Stimulated activated CD4-positive, alpha-beta T cell treated with anti-CD3 and anti-CD28 coated beads, Interleukin-4, amount 100 ng/mL, for 48 hours (primary cell): ENCODE measurements around the gene PPP3CA.

Source experiments
- DNase-seq, 2 donors: peaks; one replicate each; pipeline ENCODE4 v3.0.0-alpha.2; 2020; ENCODE audit warnings: low read depth in 2 of 2

Gene PPP3CA

DNA sequence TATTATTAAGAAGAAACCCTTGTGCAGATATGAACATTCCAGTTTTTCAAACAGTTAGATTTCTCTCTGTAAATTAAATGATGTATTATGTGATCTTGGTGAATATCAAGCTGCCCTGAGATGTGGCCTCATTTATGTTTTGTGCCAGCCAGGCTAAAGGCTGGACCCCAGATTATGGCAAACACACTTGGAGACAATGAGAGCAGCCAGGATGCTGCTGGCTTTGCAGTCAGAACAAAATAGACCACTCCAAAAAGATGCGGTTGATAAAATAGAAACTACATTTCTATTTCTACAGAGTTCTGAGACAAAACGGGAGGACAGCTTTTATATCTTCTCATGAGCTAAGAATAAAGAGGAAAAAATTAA lies 296.5 kb downstream of the PPP3CA start:
- DNase-seq: no peak

DNA sequence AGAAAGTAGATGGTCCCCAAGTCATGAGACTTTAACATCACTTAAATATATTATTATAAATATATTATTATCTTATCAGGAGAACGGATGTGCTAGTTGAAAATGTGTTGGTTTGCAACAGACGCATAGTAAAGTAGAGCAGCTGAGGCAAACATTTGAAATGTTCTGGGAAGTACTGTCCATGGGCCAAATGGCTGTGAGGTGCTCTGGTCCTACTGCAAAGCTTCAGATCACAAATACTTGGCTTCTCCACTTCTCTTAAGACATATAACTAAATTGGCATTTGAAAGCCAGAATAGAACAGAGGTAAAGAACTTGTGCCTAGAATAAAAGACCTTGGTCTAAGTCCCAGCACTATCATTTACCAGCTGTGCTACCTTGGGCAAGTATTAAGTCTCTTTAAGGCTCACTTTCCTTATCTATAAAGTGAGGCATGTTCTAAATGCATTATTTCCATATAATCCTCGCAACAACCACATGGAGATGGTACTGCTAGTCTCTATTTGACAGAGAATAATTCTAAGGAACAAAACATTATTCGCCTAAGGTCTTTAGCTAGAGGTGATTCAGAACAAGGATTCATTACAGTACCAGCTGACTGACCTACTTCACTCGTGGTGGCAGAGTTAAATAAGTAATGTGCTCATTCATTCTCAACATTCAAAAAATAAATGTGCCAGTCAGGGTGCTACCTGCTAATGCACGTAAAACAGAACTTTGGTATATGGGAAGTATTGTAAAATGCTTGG lies 297.1 kb downstream of the PPP3CA start:
- no peak for DNase-seq

DNA sequence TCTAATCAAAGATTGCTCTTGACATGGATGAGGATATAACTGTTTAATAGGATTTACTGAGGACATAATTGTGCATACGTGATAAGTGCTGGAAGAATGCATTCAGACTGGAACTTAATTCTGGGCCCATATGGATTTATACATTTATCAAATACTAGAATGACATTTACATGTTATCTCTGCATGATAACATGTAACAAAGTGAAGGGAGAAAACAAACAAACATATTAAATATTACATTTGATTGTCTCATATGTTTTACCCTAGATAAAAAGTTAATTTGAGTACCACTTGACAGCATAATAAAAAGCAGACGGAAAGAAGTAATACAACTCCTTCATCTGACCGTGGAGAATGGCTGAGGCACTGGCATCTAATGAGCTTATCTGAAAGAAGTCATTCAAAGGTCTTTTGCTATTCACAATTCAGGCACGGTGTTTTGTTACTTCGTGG lies 297.8 kb downstream of the PPP3CA start:
- no peak for DNase-seq

DNA sequence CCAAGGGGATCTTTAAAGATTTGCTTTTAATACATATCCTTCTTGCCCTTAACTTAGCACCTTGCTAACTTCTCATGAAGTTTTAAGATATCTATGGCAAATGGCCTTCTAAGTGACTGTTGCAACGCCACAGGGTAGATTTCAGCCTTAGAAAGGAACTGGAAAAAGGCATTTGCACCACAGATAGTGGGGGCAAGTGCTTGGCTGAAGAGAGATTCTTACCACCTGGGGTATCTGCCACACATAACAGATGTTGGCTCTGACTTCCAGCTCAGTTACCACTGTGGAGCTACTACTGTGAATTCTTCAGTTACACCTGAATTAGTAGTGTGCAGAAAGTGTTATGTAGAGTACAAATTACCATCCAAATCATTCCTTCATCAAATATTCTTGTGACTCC lies 302.6 kb downstream of the PPP3CA start:
- no peak for DNase-seq

GRCh38 chr4:101042847-101043246 lies 304.5 kb downstream of the PPP3CA start:
- DNase-seq: no peak

- DNase-seq: no peak
Observed at GRCh38 chr4:101040776-101041175, 306.6 kb downstream of the PPP3CA start.

DNA sequence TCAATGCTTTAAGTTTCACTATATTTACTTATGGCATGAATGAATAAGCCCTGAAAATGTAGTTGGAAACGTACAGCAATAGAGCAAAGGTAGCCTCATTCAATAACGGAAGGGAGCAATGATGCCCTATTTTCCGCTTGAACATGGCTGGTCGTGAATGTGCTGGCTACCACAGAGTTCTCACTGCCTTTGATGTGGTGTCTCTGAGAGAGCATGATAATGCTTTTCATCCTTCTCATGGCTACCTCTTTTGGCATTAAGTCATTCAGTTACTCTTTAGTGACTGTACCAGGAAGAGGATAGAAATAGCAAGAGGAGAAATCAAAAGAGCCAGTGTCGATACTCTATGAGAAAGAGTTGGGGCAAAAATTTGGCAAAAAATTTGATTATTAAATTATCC lies 308.0 kb downstream of the PPP3CA start:
- DNase-seq: peak in 1 of 2 donors; percentile 53

GRCh38 chr4:101037938-101038413 lies 309.4 kb downstream of the PPP3CA start:
- DNase-seq: no peak

DNA sequence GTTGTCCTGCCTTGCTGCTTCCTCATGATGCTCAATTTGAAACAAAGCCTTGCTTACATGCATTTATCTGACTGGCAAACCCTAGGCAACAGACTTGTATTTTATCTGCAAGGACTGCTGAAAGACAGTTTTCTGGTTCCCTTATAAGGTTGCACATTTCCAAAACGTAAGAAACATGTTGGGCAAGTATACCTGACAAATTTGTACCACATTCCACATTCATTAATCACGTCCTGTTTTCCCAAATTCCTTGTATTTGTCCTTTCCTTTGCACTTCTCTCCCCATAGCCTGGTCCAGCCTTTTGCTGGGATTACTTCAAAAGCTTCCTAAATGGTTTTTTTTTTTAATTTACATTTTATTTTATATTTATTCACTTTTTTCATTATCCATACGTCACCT lies 310.1 kb downstream of the PPP3CA start:
- DNase-seq: no peak

GRCh38 chr4:101035487-101035886 lies 311.8 kb downstream of the PPP3CA start:
- no peak for DNase-seq

DNA sequence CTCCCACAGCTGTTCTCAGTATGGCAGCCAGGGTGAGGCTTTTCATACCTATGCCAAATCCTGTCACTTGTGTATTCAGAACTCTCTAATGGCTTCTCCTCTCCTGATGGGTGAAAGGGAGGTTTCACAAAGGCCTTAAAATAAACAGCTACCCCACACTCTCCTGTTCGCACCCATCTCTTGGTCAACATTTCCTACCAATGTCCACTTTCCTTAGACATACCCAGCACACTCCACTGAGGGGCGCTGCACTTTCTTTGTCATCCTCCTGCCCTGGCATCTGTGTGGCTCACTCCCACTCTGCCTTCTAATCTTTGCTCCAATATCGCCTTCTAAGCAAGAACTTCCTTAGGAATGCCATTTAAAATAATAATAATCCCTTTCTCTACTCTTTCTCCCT lies 313.3 kb downstream of the PPP3CA start:
- DNase-seq: no peak

- no peak for DNase-seq
Observed at GRCh38 chr4:101032541-101032940, 314.8 kb downstream of the PPP3CA start.

- DNase-seq: no peak
Observed at GRCh38 chr4:101031971-101032370, 315.4 kb downstream of the PPP3CA start.

DNA sequence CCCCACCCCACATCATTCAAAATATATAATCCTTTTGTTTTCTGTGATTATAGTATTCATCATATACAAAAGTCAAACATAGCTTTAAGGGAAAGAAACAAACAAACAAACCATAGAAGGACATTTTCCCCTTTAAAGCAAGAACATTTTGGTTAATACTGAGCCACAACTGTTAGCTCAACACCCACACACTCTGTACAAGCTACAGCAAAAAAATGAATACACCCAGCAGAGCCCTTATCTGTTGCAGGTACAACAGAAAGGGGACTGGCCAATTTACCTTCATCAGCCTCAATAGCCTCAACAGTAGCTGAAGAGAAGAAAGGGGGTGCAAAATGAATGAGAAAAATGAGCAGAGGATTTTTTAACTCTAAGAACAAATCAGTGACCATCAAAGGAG lies 318.4 kb downstream of the PPP3CA start:
- no peak for DNase-seq

GRCh38 chr4:101027721-101028120 lies 319.6 kb downstream of the PPP3CA start:
- no peak for DNase-seq

DNA sequence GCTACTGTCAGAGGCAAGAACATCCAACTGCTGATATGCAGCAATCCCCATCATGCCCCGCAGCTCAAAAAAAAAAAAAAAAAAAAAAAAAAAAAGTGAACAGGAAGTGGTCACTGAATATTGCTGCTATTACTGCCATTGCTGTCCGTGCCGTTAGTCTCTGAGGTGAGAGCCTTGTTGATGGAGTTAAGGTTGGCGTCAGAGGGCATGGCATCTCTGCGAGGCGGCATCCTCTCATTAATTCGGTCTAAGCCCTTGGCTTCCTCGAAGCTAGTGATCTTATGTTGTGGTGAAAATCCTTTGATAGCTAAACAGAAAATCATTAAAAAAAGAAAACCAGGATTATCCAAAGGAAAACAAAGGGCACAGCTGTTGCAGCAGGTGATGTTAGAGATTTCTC lies 321.6 kb downstream of the PPP3CA start:
- DNase-seq: no peak

DNA sequence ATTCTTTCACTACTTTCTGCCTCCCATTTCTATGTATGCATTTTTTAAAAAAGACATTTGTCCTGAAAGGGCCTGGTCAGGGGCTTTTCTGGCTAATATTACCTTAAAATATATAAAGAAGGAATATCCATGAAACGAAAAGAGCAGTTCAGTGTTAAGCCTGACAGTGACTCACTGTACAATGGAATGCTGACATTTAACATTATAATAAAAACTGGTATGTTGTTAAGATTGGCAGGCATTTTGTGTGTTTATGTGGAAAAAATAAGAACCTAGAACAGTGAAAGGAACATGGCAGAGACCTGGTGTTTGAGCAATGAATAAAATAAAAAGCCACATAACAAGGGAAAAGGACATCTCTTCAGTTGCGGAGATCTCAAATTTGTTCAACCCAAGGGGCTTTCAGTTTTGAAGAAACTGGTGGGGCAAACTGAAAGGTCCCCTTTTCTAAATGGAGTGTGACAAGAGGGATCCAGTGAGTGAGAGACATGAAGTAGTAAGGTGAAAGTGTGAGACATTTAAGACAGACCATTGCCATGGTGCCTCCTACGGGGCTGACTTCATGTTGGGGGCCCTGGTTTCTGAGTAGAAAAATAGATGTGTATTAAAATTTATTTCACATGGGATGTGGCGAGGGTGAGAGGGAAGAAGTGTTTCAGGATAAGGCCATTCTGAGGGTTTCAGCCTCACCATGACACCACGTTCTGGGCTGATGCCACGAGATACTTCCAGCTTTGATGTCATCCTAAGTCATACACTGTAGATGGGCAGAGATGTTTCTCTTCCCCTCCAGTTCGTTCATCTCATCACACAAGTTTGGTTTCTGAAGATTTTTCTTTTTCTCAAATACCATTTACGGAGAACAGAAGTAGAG lies 324.9 kb downstream of the PPP3CA start:
- no peak for DNase-seq

DNA sequence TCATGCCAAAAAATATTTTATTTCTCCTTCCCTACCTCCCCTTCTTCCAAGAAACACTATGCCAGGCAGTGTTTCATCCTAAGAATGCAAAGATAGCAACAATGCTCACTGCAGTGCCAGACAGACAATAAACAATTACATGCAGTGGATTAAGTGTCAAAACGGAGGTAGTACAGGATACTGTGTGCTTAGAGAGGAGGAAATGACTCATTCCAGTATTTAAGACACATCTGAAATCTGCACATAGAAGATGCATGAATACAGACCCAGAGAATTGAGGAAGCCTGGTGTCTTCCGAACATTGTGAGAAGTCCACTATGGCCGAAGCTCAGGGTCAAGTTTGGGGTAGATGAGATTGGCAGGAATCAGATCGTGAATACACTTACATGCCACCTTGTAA lies 326.4 kb downstream of the PPP3CA start:
- DNase-seq: no peak

GRCh38 chr4:101019941-101020401 lies 327.4 kb downstream of the PPP3CA start:
- DNase-seq: no peak

DNA sequence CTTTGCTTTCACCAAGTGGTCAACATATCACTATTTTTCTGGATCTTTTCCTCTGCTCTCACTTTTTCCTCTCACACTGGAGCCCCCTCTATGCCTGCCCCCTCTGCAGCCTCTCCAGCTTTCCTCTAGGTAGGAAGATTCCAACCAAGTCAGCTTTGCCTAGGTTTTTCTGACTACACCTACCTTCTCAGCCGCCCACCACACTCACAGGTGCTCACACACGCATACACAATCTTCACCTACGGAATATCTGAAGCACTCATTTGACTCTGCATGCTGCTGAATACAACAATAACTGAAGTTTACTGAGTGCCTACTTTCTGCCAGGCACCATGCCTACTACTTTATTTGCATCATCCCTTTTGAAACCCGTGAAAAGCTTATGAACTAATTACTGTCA lies 328.0 kb downstream of the PPP3CA start:
- no peak for DNase-seq

DNA sequence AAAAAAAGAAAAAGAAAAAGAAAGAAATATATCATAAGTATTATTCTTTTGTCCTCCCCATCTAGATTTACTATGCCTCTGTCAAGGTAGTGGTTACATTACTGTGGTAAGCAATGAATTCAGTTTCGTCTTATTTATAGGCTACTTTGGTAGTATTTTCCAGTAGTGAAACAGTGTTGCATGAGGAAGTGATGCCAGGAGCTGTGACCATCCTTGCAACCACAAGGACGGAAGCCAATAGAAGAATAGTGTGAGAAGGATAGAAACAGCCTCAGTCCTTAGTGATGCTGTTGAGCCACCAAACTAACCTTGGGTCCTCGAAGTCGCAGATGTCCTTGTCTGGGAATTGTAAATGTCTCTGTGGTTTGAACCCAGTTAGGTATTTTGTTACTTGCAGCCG lies 328.5 kb downstream of the PPP3CA start:
- no peak for DNase-seq

- no peak for DNase-seq
Observed at GRCh38 chr4:101014417-101014816, 332.9 kb downstream of the PPP3CA start.

DNA sequence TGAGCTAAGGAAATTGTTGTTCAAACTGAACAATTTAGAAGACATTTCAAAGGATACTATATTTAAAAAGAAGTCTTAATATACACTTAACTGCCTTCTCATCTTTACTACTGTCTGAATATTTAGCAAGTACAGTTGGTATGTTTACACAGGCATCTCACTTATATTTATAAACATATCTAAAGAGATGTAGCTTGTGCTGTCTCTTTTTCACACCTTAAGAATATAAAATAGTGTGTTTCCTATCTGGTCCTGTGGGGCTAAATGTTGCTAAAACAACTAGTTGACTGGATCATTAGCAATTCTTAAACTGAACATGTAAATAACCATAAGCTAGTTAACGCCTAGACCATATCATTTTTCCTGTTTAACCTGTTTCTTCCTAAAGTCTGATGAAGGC lies 336.3 kb downstream of the PPP3CA start:
- no peak for DNase-seq
